ENCODE data around the gene DNAH2. TPM values are rescaled to one million over a fixed set of nuclear protein-coding genes. Genes with fewer than 3 reads are reported as not detected.

Gene DNAH2
- polyA plus RNA-seq, 1 experiment: 0.06 TPM

- CTCF ChIA-PET: interaction anchor here (0.6 to 1.8 kb wide), 13 partner anchors 9 to 295 kb away, joined by 3 to 11 read pairs (median 3); no protein-coding TSS in a partner anchor
- no peaks in the 10 kb centered on the region for H3K9me3 ChIP-seq (ENCODE audit: control insufficient read depth, insufficient read depth, low read length)
- no peak overlapping the region for H3K4me3 ChIP-seq (ENCODE audit: low read depth, low read length)
- DNase-seq (ENCODE audit: low read depth, low spot score): no peak
- H3K27ac ChIP-seq (ENCODE audit: low read depth, low read length): no peak overlapping the region
- H3K27me3 ChIP-seq (ENCODE audit: control insufficient read depth, insufficient read depth, low read length): peaks cover 12% of the 10 kb centered on the region
- TF ChIP-seq CTCF (IDR thresholded peaks at IDR 0.05; ENCODE audit: low read depth, low read length): no peak
- POLR2A ChIA-PET: interaction anchor here (1.0 kb wide), 1 partner anchor 9 kb away, joined by 3 read pairs; no protein-coding TSS in a partner anchor
Measured at GRCh38 chr17:7824021-7824924, 106.7 kb downstream of the DNAH2 start.

- CTCF ChIA-PET: interaction anchor here (0.6 to 1.8 kb wide), 11 partner anchors 8 to 233 kb away, joined by 3 to 10 read pairs (median 3); no protein-coding TSS in a partner anchor
- H3K27me3 ChIP-seq (ENCODE audit: control insufficient read depth, insufficient read depth, low read length): peaks cover 9% of the 10 kb centered on the region
- no peak for DNase-seq (ENCODE audit: low read depth, low spot score)
- POLR2A ChIA-PET: interaction anchor here (1.0 kb wide), 1 partner anchor 10 kb away, joined by 3 read pairs; no protein-coding TSS in a partner anchor
- no peak overlapping the region for H3K4me3 ChIP-seq (ENCODE audit: low read depth, low read length)
- H3K9me3 ChIP-seq (ENCODE audit: control insufficient read depth, insufficient read depth, low read length): no peaks in the 10 kb centered on the region
- no peak for TF ChIP-seq CTCF (IDR thresholded peaks at IDR 0.05; ENCODE audit: low read depth, low read length)
- H3K27ac ChIP-seq (ENCODE audit: low read depth, low read length): no peak overlapping the region
Measured at GRCh38 chr17:7825206-7825990, 107.9 kb downstream of the DNAH2 start.

GRCh38 chr17:7830616-7831015, 113.1 kb downstream of the DNAH2 start:
- CTCF ChIA-PET: interaction anchor here (0.6 to 1.5 kb wide), 4 partner anchors 8 to 211 kb away, joined by 3 to 7 read pairs (median 4); no protein-coding TSS in a partner anchor
- no peak for TF ChIP-seq CTCF (IDR thresholded peaks at IDR 0.05; ENCODE audit: low read depth, low read length)
- no peak for DNase-seq (ENCODE audit: low read depth, low spot score)

GRCh38 chr17:7831233-7831632, 113.7 kb downstream of the DNAH2 start:
- Histone ChIP-seq H3K9me3 (ENCODE audit: control insufficient read depth, insufficient read depth, low read length) (no peaks in the 10 kb centered on the region; the same call in 1 of the 2 replicates), H3K27me3 (ENCODE audit: control insufficient read depth, insufficient read depth, low read length) (peaks cover 14% of the 10 kb centered on the region), H3K27ac (ENCODE audit: low read depth, low read length) (no peak overlapping the region), H3K4me3 (ENCODE audit: low read depth, low read length) (no peak overlapping the region)
- DNase-seq (ENCODE audit: low read depth, low spot score): no peak
- no peak for TF ChIP-seq CTCF (IDR thresholded peaks at IDR 0.05; ENCODE audit: low read depth, low read length)
- ChIA-PET CTCF (interaction anchor here (0.6 to 1.5 kb wide), 5 partner anchors 8 to 242 kb away, joined by 3 to 7 read pairs (median 3); no protein-coding TSS in a partner anchor), POLR2A (no interaction called here)

More at GRCh38 chr17:7830616-7831015, 113.1 kb downstream of the DNAH2 start:
- no peak overlapping the region for H3K4me3 ChIP-seq (ENCODE audit: low read depth, low read length)
- POLR2A ChIA-PET: no interaction called here
- H3K9me3 ChIP-seq (ENCODE audit: control insufficient read depth, insufficient read depth, low read length): no peaks in the 10 kb centered on the region; the same call in 1 of the 2 replicates
- H3K27ac ChIP-seq (ENCODE audit: low read depth, low read length): no peak overlapping the region
- H3K27me3 ChIP-seq (ENCODE audit: control insufficient read depth, insufficient read depth, low read length): peaks cover 14% of the 10 kb centered on the region
